ENCODE measurements around the gene UTP25.

Gene UTP25

GRCh38 chr1:209805875-209806760, 21.7 kb upstream of the UTP25 start, which contains the start of gene IRF6:
Gene IRF6 (minus strand): TSS chr1:209806142. CDS start chr1:209801413, 4,729 bp downstream.
- peak; percentile 88 for DNase-seq

- no peak for DNase-seq
These were observed 20.3 kb upstream of the UTP25 start for GRCh38 chr1:209807509-209807908.

- DNase-seq, result no peak
These were observed 19.7 kb upstream of the UTP25 start for GRCh38 chr1:209808059-209808581.

GRCh38 chr1:209809611-209810010, 18.2 kb upstream of the UTP25 start:
- DNase-seq, result no peak

GRCh38 chr1:209810783-209811182, 17.0 kb upstream of the UTP25 start:
- DNase-seq, result no peak

- no peak for DNase-seq
These were observed 13.9 kb upstream of the UTP25 start for GRCh38 chr1:209813902-209814301.

DNA sequence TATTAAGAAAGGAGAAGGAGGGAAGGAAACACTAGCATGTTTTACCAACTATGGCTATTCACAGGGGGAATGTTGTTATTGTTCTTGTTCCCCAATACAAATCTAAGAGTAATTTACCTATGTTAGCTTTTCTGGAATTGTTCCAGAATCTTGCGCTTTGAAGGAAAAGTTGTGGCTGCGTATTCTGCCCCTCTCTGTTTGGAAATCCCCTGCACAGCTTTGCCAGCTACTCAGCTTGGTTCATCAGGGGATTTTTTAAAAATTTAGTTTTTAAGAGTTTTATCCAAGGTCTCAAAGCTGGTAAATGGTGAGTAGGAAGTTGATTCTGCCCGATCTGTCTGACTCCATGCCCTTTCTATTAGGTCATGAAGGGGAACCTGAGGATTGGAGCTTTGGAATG, 12.3 kb upstream of the UTP25 start:
- DNase-seq, result no peak

DNA sequence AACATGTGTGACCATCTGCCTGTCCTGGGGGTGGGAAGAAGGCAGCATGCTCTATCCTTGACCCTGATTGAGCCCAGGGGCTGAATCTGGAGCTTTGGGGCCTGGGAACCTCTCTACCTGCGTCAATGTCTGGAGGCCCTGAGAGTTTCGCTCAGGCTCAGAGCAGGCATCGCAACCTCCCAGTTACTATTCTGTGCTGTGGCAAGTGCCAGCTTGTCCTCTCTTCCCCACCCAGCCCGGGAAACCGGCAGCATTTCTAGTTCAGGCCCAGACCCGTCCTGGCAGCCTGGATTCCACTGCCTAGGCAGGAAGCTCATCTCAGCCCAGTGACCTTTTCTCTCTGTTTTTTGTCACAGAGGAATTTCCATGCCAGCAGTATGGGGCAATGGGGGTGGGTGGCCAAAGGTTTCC, 11.8 kb upstream of the UTP25 start:
- DNase-seq, result no peak

- no peak for DNase-seq
These were observed 10.8 kb upstream of the UTP25 start for GRCh38 chr1:209816923-209817322.

GRCh38 chr1:209817691-209818090, 10.1 kb upstream of the UTP25 start:
- DNase-seq, result no peak

- no peak for DNase-seq
These were observed 8.7 kb upstream of the UTP25 start for GRCh38 chr1:209819058-209819457.

- no peak for DNase-seq
These were observed 6.8 kb upstream of the UTP25 start for GRCh38 chr1:209820986-209821385.

- DNase-seq, result no peak
These were observed 5.1 kb upstream of the UTP25 start for GRCh38 chr1:209822706-209823105.

- no peak for DNase-seq
These were observed 4.4 kb upstream of the UTP25 start for GRCh38 chr1:209823143-209824041.

- DNase-seq, result no peak
These were observed 2.0 kb upstream of the UTP25 start for GRCh38 chr1:209825591-209826434.

GRCh38 chr1:209829716-209830115, 1.9 kb downstream of the UTP25 start:
- DNase-seq, result no peak

DNA sequence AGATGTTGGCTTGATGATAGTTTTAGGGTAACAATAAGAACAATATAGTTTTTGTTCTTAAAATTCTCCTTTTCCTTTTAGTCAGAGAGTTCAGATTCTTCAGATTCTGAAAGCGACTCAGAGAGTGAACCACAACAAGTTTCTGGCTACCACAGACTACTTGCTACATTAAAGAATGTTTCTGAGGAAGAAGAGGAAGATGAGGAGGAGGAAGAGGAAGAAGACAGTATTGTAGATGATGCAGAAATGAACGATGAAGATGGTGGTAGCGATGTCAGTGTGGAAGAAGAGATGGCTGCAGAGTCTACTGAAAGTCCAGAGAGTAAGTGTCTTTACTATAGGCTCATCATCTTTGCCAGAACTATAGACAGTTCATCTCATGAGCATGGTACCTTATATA, 3.0 kb downstream of the UTP25 start:
- no peak for DNase-seq

GRCh38 chr1:209831615-209832014, 3.8 kb downstream of the UTP25 start:
- DNase-seq, result no peak

DNA sequence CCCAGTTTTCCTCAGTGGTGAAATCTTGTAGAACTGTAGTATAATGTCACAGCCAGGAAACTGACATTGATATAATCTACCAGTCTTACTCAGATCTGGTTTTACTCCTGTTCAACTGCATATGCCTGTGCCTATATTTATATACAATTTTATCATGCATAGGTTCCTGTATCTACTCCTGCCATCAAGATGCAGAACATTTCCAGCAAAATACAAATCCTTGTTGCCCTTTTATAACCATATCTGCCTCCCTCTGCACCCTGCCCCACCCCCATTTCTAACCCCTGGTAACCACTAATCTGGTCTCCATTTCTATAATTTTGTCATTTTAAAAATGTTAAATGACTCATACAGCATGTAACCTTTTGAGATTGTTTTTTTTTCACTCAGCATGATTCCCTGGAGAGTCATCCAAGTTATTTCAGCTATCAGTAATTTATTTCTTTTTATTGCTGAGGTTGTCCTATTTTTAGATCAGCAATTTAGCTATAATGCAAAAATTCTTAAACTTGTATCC, 8.1 kb downstream of the UTP25 start:
- no peak for DNase-seq

- no peak for DNase-seq
These were observed 9.9 kb downstream of the UTP25 start for GRCh38 chr1:209837671-209838070.

- DNase-seq, result no peak
These were observed 10.8 kb downstream of the UTP25 start for GRCh38 chr1:209838537-209838936.

DNA sequence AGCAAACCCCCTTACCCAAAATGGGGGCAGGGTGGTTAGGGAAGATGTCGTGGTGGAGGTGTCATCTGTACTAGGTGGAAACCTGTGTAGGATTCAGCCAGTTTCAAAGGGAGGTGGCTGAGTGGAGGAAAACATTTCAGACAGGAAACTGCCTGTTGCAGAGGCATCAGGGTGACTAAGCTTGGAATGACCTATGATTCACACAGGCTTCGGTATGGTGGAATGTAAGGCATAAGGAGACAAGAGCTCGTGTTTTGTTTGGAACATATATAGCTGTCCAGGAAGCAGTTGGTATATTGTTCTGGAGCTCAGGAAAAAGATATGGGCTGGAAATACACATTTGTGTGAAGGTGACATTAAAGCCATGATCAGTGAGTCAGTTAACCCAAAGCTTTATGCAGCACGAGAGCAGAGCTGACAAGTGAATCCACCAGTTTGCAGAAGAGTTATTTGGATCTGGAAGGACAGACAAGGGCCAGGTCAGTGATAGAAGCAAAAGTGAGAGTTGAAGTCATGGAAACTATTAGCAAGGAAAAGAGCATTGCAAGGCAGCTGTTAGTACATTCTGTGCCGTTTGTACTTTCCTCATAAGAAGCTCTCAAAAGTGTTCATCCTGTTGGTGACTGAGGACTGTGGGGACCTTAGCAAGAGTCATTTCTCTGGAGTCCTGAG, 12.2 kb downstream of the UTP25 start:
- no peak for DNase-seq
